ENCODE measurements around the gene CDK5RAP3. TPM values are rescaled to one million over a fixed set of nuclear protein-coding genes. Genes with fewer than 3 reads are reported as not detected.

Gene CDK5RAP3
- total RNA-seq, 1 experiment from 2014 or later, result 128 TPM

DNA sequence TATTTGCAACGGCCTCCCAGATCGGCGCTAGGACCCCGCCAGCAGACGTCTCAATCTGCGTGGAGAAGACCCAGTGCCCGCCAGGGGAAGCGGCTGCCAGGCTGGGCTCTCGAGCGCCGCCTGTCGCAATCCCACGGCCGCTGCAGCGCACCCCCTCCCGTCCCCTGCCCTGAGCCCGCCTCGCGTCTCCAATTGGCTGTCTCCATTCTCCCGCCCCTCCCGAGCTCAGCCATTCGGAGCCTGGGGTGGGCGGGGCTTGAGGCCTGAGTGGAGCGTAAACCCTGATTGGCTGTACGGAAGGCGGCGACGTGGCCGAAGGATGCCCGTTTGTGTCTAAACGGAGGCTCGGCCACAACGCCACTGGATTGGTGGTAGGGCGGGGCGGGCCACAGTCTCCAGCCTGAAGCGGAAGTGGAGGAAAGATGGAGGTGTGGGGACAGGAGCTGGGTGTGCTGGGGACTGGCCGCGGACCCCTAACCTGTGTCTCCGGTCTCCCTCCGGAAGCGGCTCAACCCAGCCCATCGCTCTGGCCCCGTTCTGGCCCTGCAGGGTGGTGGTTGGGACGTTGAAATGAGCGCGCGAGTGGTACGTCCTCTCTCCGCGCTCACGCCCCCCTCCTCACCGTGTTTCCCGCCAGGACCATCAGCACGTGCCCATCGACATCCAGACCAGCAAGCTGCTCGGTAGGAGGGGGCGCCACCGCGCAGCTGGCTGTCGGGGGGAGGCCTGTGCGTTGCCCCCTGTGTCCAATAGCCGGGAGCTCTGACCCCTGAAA is at the start of gene CDK5RAP3 (continued):
- TF ChIP-seq, protein P1, sequence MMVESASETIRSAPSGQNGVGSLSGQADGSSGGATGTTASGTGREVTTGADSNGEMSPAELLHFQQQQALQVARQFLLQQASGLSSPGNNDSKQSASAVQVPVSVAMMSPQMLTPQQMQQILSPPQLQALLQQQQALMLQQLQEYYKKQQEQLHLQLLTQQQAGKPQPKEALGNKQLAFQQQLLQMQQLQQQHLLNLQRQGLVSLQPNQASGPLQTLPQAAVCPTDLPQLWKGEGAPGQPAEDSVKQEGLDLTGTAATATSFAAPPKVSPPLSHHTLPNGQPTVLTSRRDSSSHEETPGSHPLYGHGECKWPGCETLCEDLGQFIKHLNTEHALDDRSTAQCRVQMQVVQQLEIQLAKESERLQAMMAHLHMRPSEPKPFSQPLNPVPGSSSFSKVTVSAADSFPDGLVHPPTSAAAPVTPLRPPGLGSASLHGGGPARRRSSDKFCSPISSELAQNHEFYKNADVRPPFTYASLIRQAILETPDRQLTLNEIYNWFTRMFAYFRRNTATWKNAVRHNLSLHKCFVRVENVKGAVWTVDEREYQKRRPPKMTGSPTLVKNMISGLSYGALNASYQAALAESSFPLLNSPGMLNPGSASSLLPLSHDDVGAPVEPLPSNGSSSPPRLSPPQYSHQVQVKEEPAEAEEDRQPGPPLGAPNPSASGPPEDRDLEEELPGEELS (CRISPR knock-in tag; IDR thresholded peaks at IDR 0.05), result peak; percentile 93
- TF ChIP-seq NFYB (CRISPR knock-in tag; conservative IDR thresholded peaks at IDR 0.05; ENCODE audit: low read depth), result peak; percentile 89
- TF ChIP-seq ZBTB43 (CRISPR knock-in tag; IDR thresholded peaks at IDR 0.05), result peak; percentile 93
- TF ChIP-seq OVOL2 (CRISPR knock-in tag; IDR thresholded peaks at IDR 0.05; ENCODE audit: borderline replicate concordance), result no peak
- TF ChIP-seq TEAD1 (CRISPR knock-in tag; IDR thresholded peaks at IDR 0.05), result peak; percentile 98
- peak; percentile 96 for TF ChIP-seq SMAD3 (CRISPR knock-in tag; IDR thresholded peaks at IDR 0.05; ENCODE audit: borderline replicate concordance)
- no peak for TF ChIP-seq ELF4 (CRISPR knock-in tag; IDR thresholded peaks at IDR 0.05; ENCODE audit: low read depth)
- TF ChIP-seq, protein P2, sequence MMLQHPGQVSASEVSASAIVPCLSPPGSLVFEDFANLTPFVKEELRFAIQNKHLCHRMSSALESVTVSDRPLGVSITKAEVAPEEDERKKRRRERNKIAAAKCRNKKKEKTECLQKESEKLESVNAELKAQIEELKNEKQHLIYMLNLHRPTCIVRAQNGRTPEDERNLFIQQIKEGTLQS (CRISPR knock-in tag; conservative IDR thresholded peaks at IDR 0.05), result peak; percentile 79
- peak; percentile 56 for TF ChIP-seq CREM (CRISPR knock-in tag; IDR thresholded peaks at IDR 0.05)
- TF ChIP-seq, protein P3, sequence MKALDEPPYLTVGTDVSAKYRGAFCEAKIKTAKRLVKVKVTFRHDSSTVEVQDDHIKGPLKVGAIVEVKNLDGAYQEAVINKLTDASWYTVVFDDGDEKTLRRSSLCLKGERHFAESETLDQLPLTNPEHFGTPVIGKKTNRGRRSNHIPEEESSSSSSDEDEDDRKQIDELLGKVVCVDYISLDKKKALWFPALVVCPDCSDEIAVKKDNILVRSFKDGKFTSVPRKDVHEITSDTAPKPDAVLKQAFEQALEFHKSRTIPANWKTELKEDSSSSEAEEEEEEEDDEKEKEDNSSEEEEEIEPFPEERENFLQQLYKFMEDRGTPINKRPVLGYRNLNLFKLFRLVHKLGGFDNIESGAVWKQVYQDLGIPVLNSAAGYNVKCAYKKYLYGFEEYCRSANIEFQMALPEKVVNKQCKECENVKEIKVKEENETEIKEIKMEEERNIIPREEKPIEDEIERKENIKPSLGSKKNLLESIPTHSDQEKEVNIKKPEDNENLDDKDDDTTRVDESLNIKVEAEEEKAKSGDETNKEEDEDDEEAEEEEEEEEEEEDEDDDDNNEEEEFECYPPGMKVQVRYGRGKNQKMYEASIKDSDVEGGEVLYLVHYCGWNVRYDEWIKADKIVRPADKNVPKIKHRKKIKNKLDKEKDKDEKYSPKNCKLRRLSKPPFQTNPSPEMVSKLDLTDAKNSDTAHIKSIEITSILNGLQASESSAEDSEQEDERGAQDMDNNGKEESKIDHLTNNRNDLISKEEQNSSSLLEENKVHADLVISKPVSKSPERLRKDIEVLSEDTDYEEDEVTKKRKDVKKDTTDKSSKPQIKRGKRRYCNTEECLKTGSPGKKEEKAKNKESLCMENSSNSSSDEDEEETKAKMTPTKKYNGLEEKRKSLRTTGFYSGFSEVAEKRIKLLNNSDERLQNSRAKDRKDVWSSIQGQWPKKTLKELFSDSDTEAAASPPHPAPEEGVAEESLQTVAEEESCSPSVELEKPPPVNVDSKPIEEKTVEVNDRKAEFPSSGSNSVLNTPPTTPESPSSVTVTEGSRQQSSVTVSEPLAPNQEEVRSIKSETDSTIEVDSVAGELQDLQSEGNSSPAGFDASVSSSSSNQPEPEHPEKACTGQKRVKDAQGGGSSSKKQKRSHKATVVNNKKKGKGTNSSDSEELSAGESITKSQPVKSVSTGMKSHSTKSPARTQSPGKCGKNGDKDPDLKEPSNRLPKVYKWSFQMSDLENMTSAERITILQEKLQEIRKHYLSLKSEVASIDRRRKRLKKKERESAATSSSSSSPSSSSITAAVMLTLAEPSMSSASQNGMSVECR (CRISPR knock-in tag; IDR thresholded peaks at IDR 0.05; ENCODE audit: borderline replicate concordance), result peak; percentile 97
- 0 out of 2 replicates have a peak, but pooled peaks have one; percentile 74 for TF ChIP-seq ZNF219 (CRISPR knock-in tag; IDR thresholded peaks at IDR 0.05; ENCODE audit: borderline replicate concordance)
- TF ChIP-seq ZNF121 (CRISPR knock-in tag; IDR thresholded peaks at IDR 0.05), result no peak
- TF ChIP-seq, protein P4, sequence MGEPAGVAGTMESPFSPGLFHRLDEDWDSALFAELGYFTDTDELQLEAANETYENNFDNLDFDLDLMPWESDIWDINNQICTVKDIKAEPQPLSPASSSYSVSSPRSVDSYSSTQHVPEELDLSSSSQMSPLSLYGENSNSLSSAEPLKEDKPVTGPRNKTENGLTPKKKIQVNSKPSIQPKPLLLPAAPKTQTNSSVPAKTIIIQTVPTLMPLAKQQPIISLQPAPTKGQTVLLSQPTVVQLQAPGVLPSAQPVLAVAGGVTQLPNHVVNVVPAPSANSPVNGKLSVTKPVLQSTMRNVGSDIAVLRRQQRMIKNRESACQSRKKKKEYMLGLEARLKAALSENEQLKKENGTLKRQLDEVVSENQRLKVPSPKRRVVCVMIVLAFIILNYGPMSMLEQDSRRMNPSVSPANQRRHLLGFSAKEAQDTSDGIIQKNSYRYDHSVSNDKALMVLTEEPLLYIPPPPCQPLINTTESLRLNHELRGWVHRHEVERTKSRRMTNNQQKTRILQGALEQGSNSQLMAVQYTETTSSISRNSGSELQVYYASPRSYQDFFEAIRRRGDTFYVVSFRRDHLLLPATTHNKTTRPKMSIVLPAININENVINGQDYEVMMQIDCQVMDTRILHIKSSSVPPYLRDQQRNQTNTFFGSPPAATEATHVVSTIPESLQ (CRISPR knock-in tag; IDR thresholded peaks at IDR 0.05), result no peak
- TF ChIP-seq, protein P5, sequence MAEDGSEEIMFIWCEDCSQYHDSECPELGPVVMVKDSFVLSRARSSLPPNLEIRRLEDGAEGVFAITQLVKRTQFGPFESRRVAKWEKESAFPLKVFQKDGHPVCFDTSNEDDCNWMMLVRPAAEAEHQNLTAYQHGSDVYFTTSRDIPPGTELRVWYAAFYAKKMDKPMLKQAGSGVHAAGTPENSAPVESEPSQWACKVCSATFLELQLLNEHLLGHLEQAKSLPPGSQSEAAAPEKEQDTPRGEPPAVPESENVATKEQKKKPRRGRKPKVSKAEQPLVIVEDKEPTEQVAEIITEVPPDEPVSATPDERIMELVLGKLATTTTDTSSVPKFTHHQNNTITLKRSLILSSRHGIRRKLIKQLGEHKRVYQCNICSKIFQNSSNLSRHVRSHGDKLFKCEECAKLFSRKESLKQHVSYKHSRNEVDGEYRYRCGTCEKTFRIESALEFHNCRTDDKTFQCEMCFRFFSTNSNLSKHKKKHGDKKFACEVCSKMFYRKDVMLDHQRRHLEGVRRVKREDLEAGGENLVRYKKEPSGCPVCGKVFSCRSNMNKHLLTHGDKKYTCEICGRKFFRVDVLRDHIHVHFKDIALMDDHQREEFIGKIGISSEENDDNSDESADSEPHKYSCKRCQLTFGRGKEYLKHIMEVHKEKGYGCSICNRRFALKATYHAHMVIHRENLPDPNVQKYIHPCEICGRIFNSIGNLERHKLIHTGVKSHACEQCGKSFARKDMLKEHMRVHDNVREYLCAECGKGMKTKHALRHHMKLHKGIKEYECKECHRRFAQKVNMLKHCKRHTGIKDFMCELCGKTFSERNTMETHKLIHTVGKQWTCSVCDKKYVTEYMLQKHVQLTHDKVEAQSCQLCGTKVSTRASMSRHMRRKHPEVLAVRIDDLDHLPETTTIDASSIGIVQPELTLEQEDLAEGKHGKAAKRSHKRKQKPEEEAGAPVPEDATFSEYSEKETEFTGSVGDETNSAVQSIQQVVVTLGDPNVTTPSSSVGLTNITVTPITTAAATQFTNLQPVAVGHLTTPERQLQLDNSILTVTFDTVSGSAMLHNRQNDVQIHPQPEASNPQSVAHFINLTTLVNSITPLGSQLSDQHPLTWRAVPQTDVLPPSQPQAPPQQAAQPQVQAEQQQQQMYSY (CRISPR knock-in tag; IDR thresholded peaks at IDR 0.05), result peak; percentile 70
- TF ChIP-seq, protein P6, sequence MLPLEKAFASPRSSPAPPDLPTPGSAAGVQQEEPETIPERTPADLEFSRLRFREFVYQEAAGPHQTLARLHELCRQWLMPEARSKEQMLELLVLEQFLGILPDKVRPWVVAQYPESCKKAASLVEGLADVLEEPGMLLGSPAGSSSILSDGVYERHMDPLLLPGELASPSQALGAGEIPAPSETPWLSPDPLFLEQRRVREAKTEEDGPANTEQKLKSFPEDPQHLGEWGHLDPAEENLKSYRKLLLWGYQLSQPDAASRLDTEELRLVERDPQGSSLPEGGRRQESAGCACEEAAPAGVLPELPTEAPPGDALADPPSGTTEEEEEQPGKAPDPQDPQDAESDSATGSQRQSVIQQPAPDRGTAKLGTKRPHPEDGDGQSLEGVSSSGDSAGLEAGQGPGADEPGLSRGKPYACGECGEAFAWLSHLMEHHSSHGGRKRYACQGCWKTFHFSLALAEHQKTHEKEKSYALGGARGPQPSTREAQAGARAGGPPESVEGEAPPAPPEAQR (CRISPR knock-in tag; IDR thresholded peaks at IDR 0.05), result no peak
- TF ChIP-seq, protein P7, sequence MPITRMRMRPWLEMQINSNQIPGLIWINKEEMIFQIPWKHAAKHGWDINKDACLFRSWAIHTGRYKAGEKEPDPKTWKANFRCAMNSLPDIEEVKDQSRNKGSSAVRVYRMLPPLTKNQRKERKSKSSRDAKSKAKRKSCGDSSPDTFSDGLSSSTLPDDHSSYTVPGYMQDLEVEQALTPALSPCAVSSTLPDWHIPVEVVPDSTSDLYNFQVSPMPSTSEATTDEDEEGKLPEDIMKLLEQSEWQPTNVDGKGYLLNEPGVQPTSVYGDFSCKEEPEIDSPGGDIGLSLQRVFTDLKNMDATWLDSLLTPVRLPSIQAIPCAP (CRISPR knock-in tag; IDR thresholded peaks at IDR 0.05), result peak; percentile 97
- TF ChIP-seq RORB (CRISPR knock-in tag; IDR thresholded peaks at IDR 0.05), result no peak
- peak; percentile 79 for TF ChIP-seq NR2C2 (CRISPR knock-in tag; IDR thresholded peaks at IDR 0.05)
- no peak for TF ChIP-seq ZNF425 (CRISPR knock-in tag; conservative IDR thresholded peaks at IDR 0.05)

All from WTC11 (cell line).